RWPE1 (cell line): Measurements from ENCODE around the gene HLA-DQB1.
"Not testable (repeated sequence)": the region's sequence is repeated elsewhere in the genome, so short reads cannot be mapped to it uniquely, and the experiment has no call there.

Experiments
- CTCF ChIA-PET: fragments of 350-600 bp; sonication (Branson Sonifier 250); formaldehyde crosslinking; extraction: SDS; loops from one replicate; lab custom pipeline; 2021; lab: Yijun Ruan, JAX
- POLR2A ChIA-PET: fragments of 400-600 bp; formaldehyde crosslinking; extraction: SDS; loops from one replicate; lab custom pipeline; 2020; ENCODE audit warnings: antibody characterized with exemption; ENCODE audit not compliant: low non-redundant PET; lab: Yijun Ruan, JAX
- DNase-seq: peaks from one replicate; pipeline ENCODE4 v3.0.0; 2012; ENCODE audit warnings: low spot score
- H3K27ac ChIP-seq: fragments of 450-650 bp; 2 replicates; pipeline ENCODE4 v1.5.1; 2017
- TF ChIP-seq, protein P1 (sequence below): fragments of 450-650 bp; conservative IDR thresholded peaks from 2 replicates; pipeline ENCODE4 v1.5.1; 2017; ENCODE audit warnings: low read depth, mild to moderate bottlenecking

The HLA-DQB1 gene

GRCh38 chr6:32645047-32645703 is 21.3 kb downstream of the HLA-DQB1 start:
- TF ChIP-seq, protein P1, sequence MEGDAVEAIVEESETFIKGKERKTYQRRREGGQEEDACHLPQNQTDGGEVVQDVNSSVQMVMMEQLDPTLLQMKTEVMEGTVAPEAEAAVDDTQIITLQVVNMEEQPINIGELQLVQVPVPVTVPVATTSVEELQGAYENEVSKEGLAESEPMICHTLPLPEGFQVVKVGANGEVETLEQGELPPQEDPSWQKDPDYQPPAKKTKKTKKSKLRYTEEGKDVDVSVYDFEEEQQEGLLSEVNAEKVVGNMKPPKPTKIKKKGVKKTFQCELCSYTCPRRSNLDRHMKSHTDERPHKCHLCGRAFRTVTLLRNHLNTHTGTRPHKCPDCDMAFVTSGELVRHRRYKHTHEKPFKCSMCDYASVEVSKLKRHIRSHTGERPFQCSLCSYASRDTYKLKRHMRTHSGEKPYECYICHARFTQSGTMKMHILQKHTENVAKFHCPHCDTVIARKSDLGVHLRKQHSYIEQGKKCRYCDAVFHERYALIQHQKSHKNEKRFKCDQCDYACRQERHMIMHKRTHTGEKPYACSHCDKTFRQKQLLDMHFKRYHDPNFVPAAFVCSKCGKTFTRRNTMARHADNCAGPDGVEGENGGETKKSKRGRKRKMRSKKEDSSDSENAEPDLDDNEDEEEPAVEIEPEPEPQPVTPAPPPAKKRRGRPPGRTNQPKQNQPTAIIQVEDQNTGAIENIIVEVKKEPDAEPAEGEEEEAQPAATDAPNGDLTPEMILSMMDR = no peak
- no peak for DNase-seq
- CTCF ChIA-PET = no interaction called here
- POLR2A ChIA-PET = no interaction called here
- H3K27ac ChIP-seq = no peak overlapping the region

DNA sequence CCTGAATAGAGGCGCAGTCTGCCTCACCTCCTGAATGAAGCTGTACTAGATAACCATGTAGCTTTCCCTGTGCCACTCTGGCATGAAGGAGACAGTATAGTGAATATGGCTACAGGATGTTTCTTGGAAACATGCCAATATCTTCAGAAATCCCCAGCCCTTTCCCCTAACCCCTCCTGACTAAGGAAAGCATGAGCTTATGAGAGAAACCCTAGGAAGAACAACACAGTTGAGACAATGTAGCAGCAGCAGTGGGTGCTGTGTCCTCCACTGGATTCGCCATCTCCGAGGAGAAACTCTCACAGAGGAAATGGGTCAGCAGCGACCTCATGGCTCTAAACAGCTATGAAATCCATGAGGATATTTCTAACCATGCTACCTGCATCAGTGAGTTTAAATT is 22.6 kb downstream of the HLA-DQB1 start:
- TF ChIP-seq, protein P1 = no peak
- no peak overlapping the region for H3K27ac ChIP-seq
- CTCF ChIA-PET = no interaction called here
- DNase-seq = no peak
- POLR2A ChIA-PET = no interaction called here

GRCh38 chr6:32642720-32643106 is 23.7 kb downstream of the HLA-DQB1 start:
- DNase-seq = no peak
- CTCF ChIA-PET = no interaction called here
- TF ChIP-seq, protein P1 = no peak

DNA sequence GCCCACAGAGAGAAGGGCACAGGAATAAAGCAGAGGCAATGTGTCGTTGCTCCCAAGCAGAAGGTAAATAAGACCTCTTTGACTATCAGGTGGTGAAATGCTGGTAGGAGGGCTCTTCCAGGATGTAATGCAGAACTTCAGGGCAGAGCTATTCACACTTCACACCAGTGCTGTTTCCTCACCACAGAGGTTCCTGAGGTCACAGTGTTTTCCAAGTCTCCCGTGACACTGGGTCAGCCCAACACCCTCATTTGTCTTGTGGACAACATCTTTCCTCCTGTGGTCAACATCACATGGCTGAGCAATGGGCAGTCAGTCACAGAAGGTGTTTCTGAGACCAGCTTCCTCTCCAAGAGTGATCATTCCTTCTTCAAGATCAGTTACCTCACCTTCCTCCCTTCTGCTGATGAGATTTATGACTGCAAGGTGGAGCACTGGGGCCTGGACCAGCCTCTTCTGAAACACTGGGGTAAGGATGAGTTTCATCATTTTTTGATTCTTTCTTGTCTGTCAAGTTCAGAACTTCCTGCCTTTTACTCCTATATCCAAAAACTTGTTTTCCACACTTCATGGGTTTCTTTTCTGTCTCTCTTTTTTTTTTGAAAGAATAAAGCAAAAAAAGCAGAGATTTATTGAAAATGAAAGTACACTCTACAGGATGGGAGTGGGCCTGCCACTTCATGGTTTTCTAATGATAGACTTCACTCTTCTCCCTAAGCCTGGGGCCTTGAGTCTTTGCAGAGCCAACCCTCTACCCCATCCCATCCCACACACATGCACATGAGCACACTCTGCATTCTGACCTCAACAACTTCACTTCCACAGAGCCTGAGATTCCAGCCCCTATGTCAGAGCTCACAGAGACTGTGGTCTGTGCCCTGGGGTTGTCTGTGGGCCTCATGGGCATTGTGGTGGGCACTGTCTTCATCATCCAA is 24.4 kb downstream of the HLA-DQB1 start:
- CTCF ChIA-PET = interaction anchor here (0.5 kb wide), 1 partner anchor 191 kb away, joined by 3 read pairs; no protein-coding TSS in a partner anchor
- POLR2A ChIA-PET = not testable (repeated sequence)

More at GRCh38 chr6:32642720-32643106, 23.7 kb downstream of the HLA-DQB1 start:
- POLR2A ChIA-PET = no interaction called here
- no peak overlapping the region for H3K27ac ChIP-seq

GRCh38 chr6:32641122-32641521 is 25.3 kb downstream of the HLA-DQB1 start:
- POLR2A ChIA-PET = no interaction called here
- H3K27ac ChIP-seq = no peak overlapping the region
- no peak for DNase-seq
- TF ChIP-seq, protein P1 = no peak
- CTCF ChIA-PET = interaction anchor here (0.5 kb wide), 1 partner anchor 190 kb away, joined by 3 read pairs; no protein-coding TSS in a partner anchor

More for the DNA sequence above, 24.4 kb downstream of the HLA-DQB1 start:
- DNase-seq, H3K27ac ChIP-seq: not testable (repeated sequence)

GRCh38 chr6:32639440-32640394 is 26.7 kb downstream of the HLA-DQB1 start:
- H3K27ac ChIP-seq = no peak overlapping the region
- ChIA-PET POLR2A (no interaction called here), CTCF (no interaction called here)
- TF ChIP-seq, protein P1 = no peak
- no peak for DNase-seq
